Measurements from ENCODE around the gene ARPP21.

The ARPP21 gene

GRCh38 chr3:35675621-35676020 is 36.3 kb downstream of the ARPP21 start:
- DNase-seq: no peak

GRCh38 chr3:35677797-35678196 is 38.5 kb downstream of the ARPP21 start:
- DNase-seq: peak in 1 of 14 donors; percentile 78

- no peak for DNase-seq
Observed at GRCh38 chr3:35678643-35679161, 39.4 kb downstream of the ARPP21 start.

GRCh38 chr3:35679409-35680080 is 40.2 kb downstream of the ARPP21 start:
- peak in 1 of 14 donors; percentile 92 for DNase-seq

GRCh38 chr3:35680866-35681650 is 41.7 kb downstream of the ARPP21 start:
- DNase-seq: no peak

GRCh38 chr3:35685153-35685552 is 45.8 kb downstream of the ARPP21 start:
- no peak for DNase-seq

GRCh38 chr3:35688826-35689225 is 49.5 kb downstream of the ARPP21 start:
- no peak for DNase-seq

- DNase-seq: no peak
Observed at GRCh38 chr3:35690271-35690670, 50.9 kb downstream of the ARPP21 start.

- DNase-seq: no peak
Observed at GRCh38 chr3:35705904-35706303, 66.6 kb downstream of the ARPP21 start.

- no peak for DNase-seq
Observed at GRCh38 chr3:35707904-35708303, 68.6 kb downstream of the ARPP21 start.

- DNase-seq: no peak
Observed at GRCh38 chr3:35708394-35709271, 69.3 kb downstream of the ARPP21 start.

- DNase-seq: no peak
Observed at GRCh38 chr3:35709691-35710090, 70.4 kb downstream of the ARPP21 start.

- DNase-seq: no peak
Observed at GRCh38 chr3:35710554-35710953, 71.2 kb downstream of the ARPP21 start.

GRCh38 chr3:35718921-35719320 is 79.6 kb downstream of the ARPP21 start:
- no peak for DNase-seq

GRCh38 chr3:35721628-35722027 is 82.3 kb downstream of the ARPP21 start:
- DNase-seq: peak in 1 of 14 donors; percentile 83

- DNase-seq: no peak
Observed at GRCh38 chr3:35722902-35723301, 83.6 kb downstream of the ARPP21 start.

- no peak for DNase-seq
Observed at GRCh38 chr3:35723480-35724097, 84.3 kb downstream of the ARPP21 start.

- DNase-seq: no peak
Observed at GRCh38 chr3:35724106-35724505, 84.8 kb downstream of the ARPP21 start.

GRCh38 chr3:35727179-35727578 is 87.9 kb downstream of the ARPP21 start:
- no peak for DNase-seq

- peak in 1 of 14 donors; percentile 89 for DNase-seq
Observed at GRCh38 chr3:35733341-35733740, 94.0 kb downstream of the ARPP21 start.

- DNase-seq: peak in 1 of 14 donors; percentile 42
Observed at GRCh38 chr3:35733864-35734263, 94.5 kb downstream of the ARPP21 start.

GRCh38 chr3:35737080-35737479 is 97.8 kb downstream of the ARPP21 start:
- no peak for DNase-seq
